HepG2 (cell line): ENCODE data around the gene INO80E. TPM values are rescaled to one million over a fixed set of nuclear protein-coding genes. Genes with fewer than 3 reads are reported as not detected.

Experiments used
- ARHGAP35 ChIP-seq: sonication (generic); formaldehyde crosslinking; IDR thresholded peaks from 2 replicates; pipeline ENCODE4 v1.9.0; 2022; ENCODE audit warnings: mild to moderate bottlenecking, inconsistent platforms, moderate library complexity, missing genetic modification reagents, borderline replicate concordance
- GLI4 ChIP-seq: sonication (generic); formaldehyde crosslinking; IDR thresholded peaks from 2 replicates; pipeline ENCODE4 v1.5.1; 2020; ENCODE audit warnings: missing genetic modification reagents, mild to moderate bottlenecking, moderate library complexity, borderline replicate concordance
- HMG20A ChIP-seq: IDR thresholded peaks from 2 replicates; pipeline ENCODE4 v1.6.1; 2016; ENCODE audit warnings: borderline replicate concordance
- IKZF4 ChIP-seq: sonication (generic); formaldehyde crosslinking; IDR thresholded peaks from 2 replicates; pipeline ENCODE4 v1.5.1; 2020; ENCODE audit warnings: borderline replicate concordance, mild to moderate bottlenecking, low read depth, missing genetic modification reagents; ENCODE audit errors: not compliant biosample characterization
- KAT7 ChIP-seq: IDR thresholded peaks from 2 replicates; pipeline ENCODE4 v1.6.1; 2018; ENCODE audit warnings: borderline replicate concordance, missing compliant biosample characterization
- MXD4 ChIP-seq: IDR thresholded peaks from 2 replicates; pipeline ENCODE4 v1.6.1; 2016; ENCODE audit warnings: mild to moderate bottlenecking, missing biosample characterization, missing genetic modification reagents
- MYNN ChIP-seq: sonication (generic); formaldehyde crosslinking; IDR thresholded peaks from 2 replicates; pipeline ENCODE4 v1.4.0; 2020; ENCODE audit warnings: mild to moderate bottlenecking, low read depth, missing genetic modification reagents
- NCOA1 ChIP-seq: sonication (generic); formaldehyde crosslinking; IDR thresholded peaks from 2 replicates; pipeline ENCODE4 v1.9.0; 2021; ENCODE audit warnings: missing genetic modification reagents
- NR2F1 ChIP-seq, 2 experiments: fragments of 450-650 bp in 1 of 2; formaldehyde crosslinking in 1 of 2; IDR thresholded peaks; 2 replicates each; pipeline versions ENCODE4 v1.5.0 to v1.6.1; 2016 to 2020; ENCODE audit warnings: mild to moderate bottlenecking in 1 of 2, missing compliant biosample characterization in 1 of 2, missing genetic modification reagents in 1 of 2, moderate library complexity in 1 of 2
- RXRB ChIP-seq: IDR thresholded peaks from 2 replicates; pipeline ENCODE4 v1.6.1; 2016; ENCODE audit warnings: borderline replicate concordance, missing genetic modification reagents, missing compliant biosample characterization
- SP5 ChIP-seq: IDR thresholded peaks from 2 replicates; pipeline ENCODE4 v1.6.1; 2016; ENCODE audit warnings: low read depth, borderline replicate concordance
- TBL1XR1 ChIP-seq: fragments of 150-350 bp; IDR thresholded peaks from 2 replicates; pipeline ENCODE4 v1.6.1; 2014; ENCODE audit warnings: borderline replicate concordance, low read length; ENCODE audit not compliant: partially characterized antibody
- ZNF101 ChIP-seq: sonication (generic); formaldehyde crosslinking; IDR thresholded peaks from 2 replicates; pipeline ENCODE4 v1.4.0; 2020; ENCODE audit warnings: mild to moderate bottlenecking, low read depth, missing genetic modification reagents, borderline replicate concordance
- ZNF205 ChIP-seq: IDR thresholded peaks from 2 replicates; pipeline ENCODE4 v1.6.1; 2018; ENCODE audit warnings: missing biosample characterization, missing genetic modification reagents
- ZNF235 ChIP-seq: sonication (generic); formaldehyde crosslinking; IDR thresholded peaks from 2 replicates; pipeline ENCODE4 v1.8.1; 2023; ENCODE audit warnings: mild to moderate bottlenecking, missing genetic modification reagents, borderline replicate concordance
- ZNF280D ChIP-seq: sonication (generic); formaldehyde crosslinking; IDR thresholded peaks from 2 replicates; pipeline ENCODE4 v1.5.1; 2020; ENCODE audit warnings: mild to moderate bottlenecking, missing genetic modification reagents
- ZNF350 ChIP-seq: sonication (generic); formaldehyde crosslinking; IDR thresholded peaks from 2 replicates; pipeline ENCODE4 v1.4.0; 2020; ENCODE audit warnings: mild to moderate bottlenecking, low read depth, missing genetic modification reagents, borderline replicate concordance
- ZNF451 ChIP-seq: sonication (generic); formaldehyde crosslinking; IDR thresholded peaks from 2 replicates; pipeline ENCODE4 v1.5.0; 2020; ENCODE audit warnings: mild to moderate bottlenecking, missing genetic modification reagents
- ZNF782 ChIP-seq: sonication (generic); formaldehyde crosslinking; IDR thresholded peaks from 2 replicates; pipeline ENCODE4 v1.4.0; 2020; ENCODE audit warnings: missing genetic modification reagents, mild to moderate bottlenecking, borderline replicate concordance
- polyA plus RNA-seq, 8 experiments: library from polyadenylated mRNA; depleted of rRNA in 3 of 8; stranded (reverse) in 7 of 8; unstranded in 1 of 8; fragments of >200 nt; fragmentation: Illumina TruSeq in 4 of 8; extraction: Trizol in 4 of 8; gene quantifications; 2 replicates each; pipeline versions ENCODE4 v1.2.1 to v1.2.3, GENCODE V29; 2011 to 2016; ENCODE audit warnings: low read depth in 4 of 8, missing spikeins in 1 of 8, mixed read lengths in 1 of 8; ENCODE audit not compliant: insufficient read depth in 1 of 8
- total RNA-seq, 5 experiments: library from RNA; depleted of rRNA; stranded (reverse); fragments of >200 nt; fragmentation: Illumina TruSeq; extraction: Trizol; gene quantifications; 2 replicates each; pipeline ENCODE4 v1.2.3, GENCODE V29; 2016; ENCODE audit warnings: low read depth in 1 of 5
- TF ChIP-seq, protein P1 (sequence below): IDR thresholded peaks from 2 replicates; pipeline ENCODE4 v1.6.1; 2018; ENCODE audit warnings: missing genetic modification reagents

INO80E gene
- total and polyA plus RNA-seq, 2 of the 13 experiments (the other 11 are each of a cell fraction or from before 2014, with no cell fraction given): 25.8 to 45.6 TPM

DNA sequence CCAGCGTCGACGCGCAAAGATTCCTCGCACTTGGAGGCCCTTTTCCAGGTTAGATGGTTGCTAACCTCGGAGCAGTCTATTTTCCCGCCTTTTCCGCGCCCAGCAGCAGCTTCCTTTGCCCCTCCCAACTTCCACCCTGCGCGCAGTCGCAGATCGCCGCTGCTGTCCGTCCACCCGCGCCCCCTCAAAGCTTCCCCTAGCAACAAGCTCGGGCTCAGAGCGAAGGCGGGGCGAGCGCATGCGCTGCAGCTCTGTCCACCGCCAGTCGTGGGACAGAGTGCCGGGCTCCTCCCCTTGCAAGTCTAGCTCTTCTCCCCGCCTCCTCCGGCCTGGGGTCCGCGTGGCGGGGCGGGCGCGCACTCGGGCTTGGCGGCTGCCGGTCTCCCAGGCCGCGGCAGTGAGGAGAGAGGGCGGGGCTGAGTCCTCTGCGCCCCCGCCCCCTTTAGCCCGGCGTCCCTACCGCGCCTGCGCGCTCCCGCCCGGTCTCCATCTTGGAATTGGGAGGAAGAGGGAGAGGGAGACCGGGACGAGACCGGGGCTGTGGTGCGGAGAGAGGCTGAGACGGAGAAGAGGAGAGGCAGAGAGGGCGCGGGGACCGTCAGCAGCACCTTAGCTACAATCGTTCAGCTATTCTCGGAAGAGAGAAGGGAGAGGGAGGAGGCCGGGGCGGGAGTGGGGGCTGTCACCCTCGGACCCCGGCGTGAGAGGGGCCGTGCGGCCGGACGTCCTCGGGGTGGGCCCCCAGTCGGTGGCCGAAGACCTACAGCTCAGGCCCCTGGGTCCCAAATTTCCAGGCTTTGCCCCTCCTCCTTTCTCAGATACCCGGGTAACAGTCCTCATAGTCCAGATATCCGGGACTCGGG, 22.4 kb upstream of the INO80E start, which contains the start of gene TAOK2 (continued):
- no peak; the same call in 1 of the 2 replicates for TF ChIP-seq GLI4 (CRISPR knock-in tag)
- TF ChIP-seq ZNF280D (CRISPR knock-in tag): no peak; the same call in none of the 2 replicates
- TF ChIP-seq SP5 (CRISPR knock-in tag): peak; percentile 96
- no peak for TF ChIP-seq NR2F1 (CRISPR knock-in tag; IDR thresholded peaks at IDR 0.05)
- TF ChIP-seq HMG20A: peak; percentile 38; the same call in 1 of the 2 replicates
- TF ChIP-seq ZNF782: 0 out of 2 replicates have a peak, but pooled peaks have one; percentile 22
- peak; percentile 90; the same call in 1 of the 2 replicates for TF ChIP-seq KAT7
- TF ChIP-seq ZNF350: no peak; the same call in none of the 2 replicates
- peak; percentile 66 for TF ChIP-seq IKZF4
- no peak; the same call in 1 of the 2 replicates for TF ChIP-seq ZNF205
- TF ChIP-seq MYNN (CRISPR knock-in tag): no peak
- TF ChIP-seq RXRB (CRISPR knock-in tag): peak; percentile 49; the same call in 1 of the 2 replicates
- TF ChIP-seq ZNF235 (CRISPR knock-in tag): peak; percentile 84; the same call in 1 of the 2 replicates
- TF ChIP-seq MXD4: peak; percentile 90
- TF ChIP-seq, protein P1, sequence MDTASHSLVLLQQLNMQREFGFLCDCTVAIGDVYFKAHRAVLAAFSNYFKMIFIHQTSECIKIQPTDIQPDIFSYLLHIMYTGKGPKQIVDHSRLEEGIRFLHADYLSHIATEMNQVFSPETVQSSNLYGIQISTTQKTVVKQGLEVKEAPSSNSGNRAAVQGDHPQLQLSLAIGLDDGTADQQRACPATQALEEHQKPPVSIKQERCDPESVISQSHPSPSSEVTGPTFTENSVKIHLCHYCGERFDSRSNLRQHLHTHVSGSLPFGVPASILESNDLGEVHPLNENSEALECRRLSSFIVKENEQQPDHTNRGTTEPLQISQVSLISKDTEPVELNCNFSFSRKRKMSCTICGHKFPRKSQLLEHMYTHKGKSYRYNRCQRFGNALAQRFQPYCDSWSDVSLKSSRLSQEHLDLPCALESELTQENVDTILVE (CRISPR knock-in tag): peak; percentile 24; the same call in 1 of the 2 replicates
- TF ChIP-seq NCOA1 (CRISPR knock-in tag): peak; percentile 79; the same call in 1 of the 2 replicates
- TF ChIP-seq ZNF451: peak; percentile 69; the same call in 1 of the 2 replicates
- no peak for TF ChIP-seq ZNF101 (CRISPR knock-in tag)
- no peak for TF ChIP-seq TBL1XR1
- peak; percentile 45 for TF ChIP-seq ARHGAP35 (CRISPR knock-in tag)
